GM12891 (cell line): ENCODE data around the gene ZBTB20.

Experiments used
- PAX5 ChIP-seq: IDR thresholded peaks from 2 replicates; pipeline ENCODE4 v1.6.1; 2011; ENCODE audit warnings: low read length, moderate library complexity, mild to moderate bottlenecking; ENCODE audit not compliant: insufficient read depth, severe bottlenecking
- POLR2A ChIP-seq: IDR thresholded peaks from 2 replicates; pipeline ENCODE4 v1.6.1; 2011; ENCODE audit warnings: low read depth, low read length, control low read depth
- POLR2AphosphoS5 ChIP-seq: IDR thresholded peaks from 2 replicates; pipeline ENCODE4 v1.6.1; 2011; ENCODE audit warnings: low read depth, low read length, control low read depth
- POU2F2 ChIP-seq: IDR thresholded peaks from 2 replicates; pipeline ENCODE4 v1.6.1; 2011; ENCODE audit warnings: low read depth, mild to moderate bottlenecking, control low read depth, low read length, moderate library complexity
- SPI1 ChIP-seq: IDR thresholded peaks from 2 replicates; pipeline ENCODE4 v1.6.1; 2011; ENCODE audit warnings: low read depth, low read length, control low read depth
- TAF1 ChIP-seq: IDR thresholded peaks from 2 replicates; pipeline ENCODE4 v1.6.1; 2011; ENCODE audit warnings: low read depth, low read length, control low read depth

- TF ChIP-seq POLR2A = no peak
- TF ChIP-seq POLR2AphosphoS5 = no peak
- no peak for TF ChIP-seq TAF1
- no peak for TF ChIP-seq SPI1
- no peak for TF ChIP-seq PAX5
- no peak for TF ChIP-seq POU2F2
Measured at GRCh38 chr3:115160295-115160694, 13.2 kb upstream of the ZBTB20 start.
